ENCODE measurements around the gene MNT.

- TF ChIP-seq POLR2A (IDR thresholded peaks at IDR 0.05) (peak; percentile 28 to 46), CTCF (IDR thresholded peaks at IDR 0.05) (no peak)
Measured at GRCh38 chr17:2337544-2338314, 63.1 kb downstream of the MNT start.

All from Peyer's patch (tissue), 4 donors.